Kidney (tissue), 14 donors: ENCODE measurements around the gene SUGCT. TPM values are rescaled to one million over a fixed set of nuclear protein-coding genes. Genes with fewer than 3 reads are reported as not detected.
"Not testable (repeated sequence)": the region's sequence is repeated elsewhere in the genome, so short reads cannot be mapped to it uniquely, and the experiment has no call there.

ENCODE experiments used
- DNase-seq, 5 donors: peaks; one replicate each; pipeline ENCODE4 v3.0.0-alpha.2; 2013 to 2020
- FAIRE-seq: peaks from 2 replicates; lab custom pipeline; 2012; peaks lifted over from hg19 to GRCh38; lab: Jason Lieb, UNC
- H3K27ac ChIP-seq, 2 donors: one replicate each; pipeline ENCODE4 v1.7.0; 2013; ENCODE audit warnings: low read depth in 2 of 2, low read length in 2 of 2, inconsistent platforms in 1 of 2
- H3K27me3 ChIP-seq: one replicate; pipeline ENCODE4 v1.7.1; 2013; ENCODE audit warnings: low read length, inconsistent platforms; ENCODE audit not compliant: control insufficient read depth, insufficient read depth
- H3K36me3 ChIP-seq, 3 donors: one replicate each; pipeline versions ENCODE4 v1.7.0 to v1.7.1; 2013; ENCODE audit warnings: low read length in 3 of 3, control low read depth in 1 of 3, inconsistent platforms in 1 of 3; ENCODE audit not compliant: insufficient read depth in 3 of 3, control insufficient read depth in 2 of 3
- H3K4me1 ChIP-seq, 3 donors: one replicate each; pipeline versions ENCODE4 v1.7.0 to v1.7.1; 2013; ENCODE audit warnings: low read length in 3 of 3, inconsistent platforms in 1 of 3, low read depth in 1 of 3; ENCODE audit not compliant: control insufficient read depth in 2 of 3, insufficient read depth in 2 of 3
- H3K4me3 ChIP-seq, 3 donors: one replicate each; pipeline versions ENCODE4 v1.7.0 to v1.8.1; 2013; ENCODE audit warnings: low read length in 3 of 3, control low read depth in 1 of 3, inconsistent platforms in 1 of 3
- H3K9ac ChIP-seq, 3 donors: one replicate each; pipeline versions ENCODE4 v1.7.0 to v1.7.1; 2013; ENCODE audit warnings: low read length in 3 of 3, control low read depth in 1 of 3, inconsistent platforms in 1 of 3
- H3K9me3 ChIP-seq, 3 donors: one replicate each; pipeline versions ENCODE4 v1.7.0 to v1.7.1; 2013; ENCODE audit warnings: low read length in 3 of 3, control low read depth in 1 of 3, inconsistent platforms in 1 of 3; ENCODE audit not compliant: control insufficient read depth in 2 of 3, insufficient read depth in 1 of 3
- CTCF ChIP-seq: IDR thresholded peaks from 3 replicates; pipeline ENCODE4 v1.5.1; 2012; ENCODE audit warnings: mild to moderate bottlenecking, moderate library complexity, borderline replicate concordance; ENCODE audit not compliant: insufficient read depth; ENCODE audit errors: extremely low read depth
- intact Hi-C: fragments of 100-400 bp; cut with DNase I; formaldehyde crosslinking; loops from one replicate; pipeline ENCODE4 v1.11.1; 2022
- polyA plus RNA-seq: library from polyadenylated mRNA; stranded (reverse); fragments of 350-450 nt; fragmentation: Illumina TruSeq; extraction: RNeasy Lipid Tissue Mini Kit (QIAGEN cat#74804); gene quantifications from one replicate; pipeline ENCODE4 v1.2.3, GENCODE V29; 2014; ENCODE audit warnings: low read depth, low replicate concordance; ENCODE audit not compliant: insufficient read depth
- total RNA-seq: library from RNA; stranded (reverse); fragmentation: NEBNext Ultra II Directional; extraction: Animal tissue kit (Norgen Biotek cat#: 25700); gene quantifications from one replicate; pipeline ENCODE4 v1.2.1, GENCODE V29; 2021
- donor health status: control.
- donor health status: control.
- donor health status: control.
- donor health status: control.
- donor health status: control.
- donor health status: DM: yes; HTN: yes; CAD: no.
- donor health status: Normal renal cell carcinoma (clear cell type).

Gene SUGCT
- total and polyA plus RNA-seq, 2 donors from 2014 or later: 7.6 to 45.1 TPM

GRCh38 chr7:40621592-40621998 is 486.8 kb downstream of the SUGCT start:
- Histone ChIP-seq H3K9me3 (no peaks in the 10 kb centered on the region), H3K4me1 (no peaks in the 10 kb centered on the region), H3K4me3 (no peak overlapping the region), H3K36me3 (no peaks in the 10 kb centered on the region), H3K27me3 (no peaks in the 10 kb centered on the region), H3K27ac (no peak overlapping the region), H3K9ac (no peak overlapping the region)
- TF ChIP-seq CTCF: no peak
- DNase-seq (no peak), FAIRE-seq (no peak)
- intact Hi-C loops: no loop called here

- Histone ChIP-seq H3K4me3 (no peak overlapping the region), H3K9ac (no peak overlapping the region), H3K27ac (no peak overlapping the region), H3K4me1 (no peaks in the 10 kb centered on the region), H3K9me3 (no peaks in the 10 kb centered on the region), H3K36me3 (no peaks in the 10 kb centered on the region), H3K27me3 (no peaks in the 10 kb centered on the region)
- intact Hi-C loops: no loop called here
- TF ChIP-seq CTCF: no peak
- FAIRE-seq (no peak), DNase-seq (peak in 1 of 5 donors; percentile 34)
These were observed 488.2 kb downstream of the SUGCT start for GRCh38 chr7:40622941-40623501.

GRCh38 chr7:40623863-40624262 is 489.1 kb downstream of the SUGCT start:
- no peak overlapping the region for H3K4me3 ChIP-seq
- no peak for TF ChIP-seq CTCF
- H3K4me1 ChIP-seq: no peaks in the 10 kb centered on the region
- DNase-seq (no peak), FAIRE-seq (no peak)
- no peak overlapping the region for H3K27ac ChIP-seq
- H3K9ac ChIP-seq: no peak overlapping the region
- H3K36me3 ChIP-seq: no peaks in the 10 kb centered on the region
- no peaks in the 10 kb centered on the region for H3K9me3 ChIP-seq
- intact Hi-C loops: no loop called here
- H3K27me3 ChIP-seq: no peaks in the 10 kb centered on the region

GRCh38 chr7:40627361-40627760 is 492.6 kb downstream of the SUGCT start:
- H3K27ac ChIP-seq, DNase-seq, FAIRE-seq, H3K4me1 ChIP-seq, H3K4me3 ChIP-seq, H3K9me3 ChIP-seq, H3K9ac ChIP-seq, H3K27me3 ChIP-seq, intact Hi-C loops, H3K36me3 ChIP-seq: not testable (repeated sequence)
